HEK293 (cell line): ENCODE results near the gene PSMC3.
A peak's percentile ranks its signal among the peaks of the same experiment; 100 is the strongest.

Source experiments
- CTCF ChIA-PET: fragments of 350-600 bp; formaldehyde crosslinking; extraction: SDS; loops from one replicate; lab custom pipeline; 2021; ENCODE audit warnings: antibody characterized with exemption; lab: Yijun Ruan, JAX
- POLR2A ChIA-PET: fragments of 300-600 bp; formaldehyde crosslinking; extraction: SDS; loops from one replicate; lab custom pipeline; 2020; ENCODE audit warnings: antibody characterized with exemption, inconsistent platforms; lab: Yijun Ruan, JAX
- H3K27ac ChIP-seq: fragments of 200-500 bp; sonication (Bioruptor generic); 2 replicates; pipeline ENCODE4 v1.5.1; 2014; ENCODE audit warnings: low read depth, low read length, control low read depth, inconsistent platforms; ENCODE audit errors: extremely low read depth
- H3K36me3 ChIP-seq, 2 experiments: fragments of 200-500 bp in 1 of 2; sonication (Bioruptor generic) in 1 of 2; 1 replicate in 1 of 2; 2 replicates in 1 of 2; pipeline ENCODE4 v1.5.1; 2014 to 2017; ENCODE audit warnings: inconsistent platforms in 2 of 2, low read length in 2 of 2; ENCODE audit not compliant: control insufficient read depth in 2 of 2, insufficient read depth in 1 of 2
- H3K4me1 ChIP-seq: fragments of 200-500 bp; sonication (Bioruptor generic); 2 replicates; pipeline ENCODE4 v1.5.1; 2014; ENCODE audit warnings: mild to moderate bottlenecking, low read length, inconsistent platforms; ENCODE audit not compliant: control insufficient read depth, insufficient read depth
- H3K4me3 ChIP-seq: 2 replicates; pipeline ENCODE4 v1.5.1; 2011; ENCODE audit warnings: low read depth, mild to moderate bottlenecking, control low read depth, low read length, moderate library complexity
- H3K9me3 ChIP-seq: fragments of 200-500 bp; sonication (Bioruptor generic); 2 replicates; pipeline ENCODE4 v1.5.1; 2014; ENCODE audit warnings: low read depth, low read length, inconsistent platforms; ENCODE audit not compliant: control insufficient read depth, insufficient read depth
- IKZF3 ChIP-seq: fragments of 450-650 bp; IDR thresholded peaks from 2 replicates; pipeline ENCODE4 v1.5.0; 2018; ENCODE audit warnings: missing biosample characterization, mild to moderate bottlenecking, missing genetic modification characterization, moderate library complexity
- KLF9 ChIP-seq: fragments of 450-650 bp; formaldehyde crosslinking; IDR thresholded peaks from 2 replicates; pipeline ENCODE4 v1.5.1; 2016; ENCODE audit warnings: missing biosample characterization, missing genetic modification characterization, low read depth
- PRDM10 ChIP-seq: fragments of 450-650 bp; formaldehyde crosslinking; IDR thresholded peaks from 2 replicates; pipeline ENCODE4 v1.5.1; 2016; ENCODE audit warnings: missing biosample characterization, missing genetic modification characterization
- PRDM2 ChIP-seq: fragments of 450-650 bp; formaldehyde crosslinking; IDR thresholded peaks from 2 replicates; pipeline ENCODE4 v1.5.1; 2016; ENCODE audit warnings: missing biosample characterization, missing genetic modification characterization, borderline replicate concordance
- SCRT2 ChIP-seq: fragments of 450-650 bp; formaldehyde crosslinking; IDR thresholded peaks from 2 replicates; pipeline ENCODE4 v1.5.1; 2016; ENCODE audit warnings: missing biosample characterization, missing genetic modification characterization
- SETDB1 ChIP-seq: IDR thresholded peaks from one replicate; pipeline ENCODE4 v1.6.1; 2017; ENCODE audit warnings: mild to moderate bottlenecking, low read length, moderate library complexity, mixed read lengths; ENCODE audit not compliant: insufficient read length
- ZBTB49 ChIP-seq: fragments of 450-650 bp; formaldehyde crosslinking; IDR thresholded peaks from 2 replicates; pipeline ENCODE4 v1.5.1; 2016; ENCODE audit warnings: missing biosample characterization, missing genetic modification characterization, low read depth
- ZEB2 ChIP-seq: fragments of 450-650 bp; formaldehyde crosslinking; IDR thresholded peaks from 2 replicates; pipeline ENCODE4 v1.5.1; 2016; ENCODE audit warnings: missing biosample characterization, missing genetic modification characterization
- ZFP3 ChIP-seq: fragments of 450-650 bp; formaldehyde crosslinking; IDR thresholded peaks from 2 replicates; pipeline ENCODE4 v1.5.1; 2016; ENCODE audit warnings: low read depth, missing biosample characterization, missing genetic modification characterization
- ZNF148 ChIP-seq: fragments of 450-650 bp; formaldehyde crosslinking; IDR thresholded peaks from 2 replicates; pipeline ENCODE4 v1.5.0; 2017; ENCODE audit warnings: missing biosample characterization, missing genetic modification characterization, borderline replicate concordance
- ZNF157 ChIP-seq: fragments of 450-650 bp; formaldehyde crosslinking; IDR thresholded peaks from 2 replicates; pipeline ENCODE4 v1.5.1; 2016; ENCODE audit warnings: missing biosample characterization, missing genetic modification characterization
- ZNF175 ChIP-seq: fragments of 450-650 bp; formaldehyde crosslinking; IDR thresholded peaks from 2 replicates; pipeline ENCODE4 v1.5.1; 2016; ENCODE audit warnings: missing biosample characterization, missing genetic modification characterization
- ZNF2 ChIP-seq: fragments of 450-650 bp; formaldehyde crosslinking; IDR thresholded peaks from 2 replicates; pipeline ENCODE4 v1.5.1; 2016; ENCODE audit warnings: missing biosample characterization, missing genetic modification characterization
- ZNF48 ChIP-seq: fragments of 450-650 bp; formaldehyde crosslinking; IDR thresholded peaks from 2 replicates; pipeline ENCODE4 v1.5.1; 2016; ENCODE audit warnings: missing biosample characterization, missing genetic modification characterization
- ZNF654 ChIP-seq: fragments of 450-650 bp; formaldehyde crosslinking; IDR thresholded peaks from 2 replicates; pipeline ENCODE4 v1.5.1; 2016; ENCODE audit warnings: low read depth, missing biosample characterization, missing genetic modification characterization
- ZNF701 ChIP-seq: fragments of 450-650 bp; formaldehyde crosslinking; IDR thresholded peaks from 2 replicates; pipeline ENCODE4 v1.5.1; 2016; ENCODE audit warnings: missing biosample characterization, missing genetic modification characterization
- ZNF776 ChIP-seq: fragments of 450-650 bp; formaldehyde crosslinking; IDR thresholded peaks from 2 replicates; pipeline ENCODE4 v1.5.0; 2017; ENCODE audit warnings: missing biosample characterization, missing genetic modification characterization, borderline replicate concordance

PSMC3 gene

GRCh38 chr11:47391077-47391583 lies 35.1 kb downstream of the PSMC3 start:
- TF ChIP-seq ZFP3 (tag by site-specific recombination) (peak; percentile 83), ZNF654 (no peak)
- CTCF ChIA-PET: interaction anchor here (2.1 to 5.6 kb wide), 2 partner anchors 17 to 21 kb away, joined by 10 to 37 read pairs; no protein-coding TSS in a partner anchor
- POLR2A ChIA-PET: interaction anchor here (1.0 kb wide), 1 partner anchor 9 kb away, joined by 3 read pairs; no protein-coding TSS in a partner anchor

GRCh38 chr11:47390422-47390760 lies 35.8 kb downstream of the PSMC3 start:
- POLR2A ChIA-PET: interaction anchor here (1.0 kb wide), 1 partner anchor 10 kb away, joined by 3 read pairs; no protein-coding TSS in a partner anchor
- no peak overlapping the region for H3K4me3 ChIP-seq
- H3K27ac ChIP-seq: no peak overlapping the region
- no peaks in the 10 kb centered on the region for H3K4me1 ChIP-seq
- CTCF ChIA-PET: interaction anchor here (5.6 kb wide), 1 partner anchor 16 kb away, joined by 37 read pairs; no protein-coding TSS in a partner anchor
- no peaks in the 10 kb centered on the region for H3K36me3 ChIP-seq
- TF ChIP-seq ZNF157 (tag by site-specific recombination) (no peak), ZEB2 (no peak), PRDM10 (no peak), SETDB1 (no peak), IKZF3 (no peak), ZNF175 (no peak), KLF9 (tag by site-specific recombination) (no peak), ZBTB49 (tag by site-specific recombination) (no peak), ZNF2 (tag by site-specific recombination) (no peak), ZNF148 (tag by site-specific recombination) (no peak), SCRT2 (tag by site-specific recombination) (no peak), ZNF776 (tag by site-specific recombination) (no peak), ZNF701 (tag by site-specific recombination) (no peak), ZNF48 (tag by site-specific recombination) (no peak), PRDM2 (tag by site-specific recombination) (no peak)
- H3K9me3 ChIP-seq: no peaks in the 10 kb centered on the region

More at GRCh38 chr11:47391077-47391583, 35.1 kb downstream of the PSMC3 start:
- no peaks in the 10 kb centered on the region for H3K4me1 ChIP-seq
- H3K4me3 ChIP-seq: no peak overlapping the region
- H3K36me3 ChIP-seq: no peaks in the 10 kb centered on the region
- H3K9me3 ChIP-seq: no peaks in the 10 kb centered on the region
- no peak overlapping the region for H3K27ac ChIP-seq
